GM23338 (cell line): ENCODE results near the gene EIF4A3.

Experiments used
- CREB1 ChIP-seq: fragments of 250-450 bp; sonication (Bioruptor Pico); IDR thresholded peaks from 2 replicates; pipeline ENCODE4 v1.5.0; 2020; ENCODE audit warnings: low read depth, mild to moderate bottlenecking, moderate library complexity
- CTCF ChIP-seq, 2 experiments: fragments of 200-600 bp in 1 of 2; sonication (generic) in 1 of 2; conservative IDR thresholded peaks; 2 replicates each; pipeline versions ENCODE4 v1.5.1 to v1.6.1; 2016 to 2017; ENCODE audit warnings: antibody characterized with exemption in 2 of 2, low read depth in 2 of 2, mild to moderate bottlenecking in 2 of 2, moderate library complexity in 1 of 2
- ETS1 ChIP-seq: IDR thresholded peaks from 2 replicates; pipeline ENCODE4 v1.6.1; 2016; ENCODE audit warnings: antibody characterized with exemption
- EZH2 ChIP-seq: fragments of 200-600 bp; sonication (generic); IDR thresholded peaks from one replicate; pipeline ENCODE4 v1.8.0; 2017; ENCODE audit warnings: antibody characterized with exemption, mild to moderate bottlenecking, low read depth; ENCODE audit not compliant: unreplicated experiment
- EZH2phosphoT487 ChIP-seq: fragments of 200-600 bp; sonication (generic); IDR thresholded peaks from one replicate; pipeline ENCODE4 v1.8.1; 2018; ENCODE audit warnings: antibody characterized with exemption; ENCODE audit not compliant: unreplicated experiment
- JUNB ChIP-seq: IDR thresholded peaks from one replicate; pipeline ENCODE4 v1.6.1; 2016; ENCODE audit warnings: antibody characterized with exemption; ENCODE audit not compliant: unreplicated experiment
- POLR2AphosphoS5 ChIP-seq: IDR thresholded peaks from 2 replicates; pipeline ENCODE4 v1.6.1; 2016; ENCODE audit warnings: antibody characterized with exemption, low read depth
- REST ChIP-seq: IDR thresholded peaks from one replicate; pipeline ENCODE4 v1.6.1; 2018; ENCODE audit warnings: antibody characterized with exemption; ENCODE audit not compliant: unreplicated experiment
- STAT1 ChIP-seq: IDR thresholded peaks from one replicate; pipeline ENCODE4 v1.6.1; 2016; ENCODE audit warnings: antibody characterized with exemption; ENCODE audit not compliant: unreplicated experiment
- ZNF331 ChIP-seq: fragments of 250-450 bp; sonication (Bioruptor Pico); IDR thresholded peaks from 2 replicates; pipeline ENCODE4 v1.5.0; 2020; ENCODE audit warnings: low read depth, mild to moderate bottlenecking, moderate library complexity
- ZNF462 ChIP-seq: fragments of 250-450 bp; sonication (Bioruptor Pico); IDR thresholded peaks from 2 replicates; pipeline ENCODE4 v1.5.0; 2020; ENCODE audit warnings: mild to moderate bottlenecking, moderate library complexity

- no peak for TF ChIP-seq EZH2
- TF ChIP-seq STAT1: no peak
- no peak for TF ChIP-seq CTCF (conservative IDR thresholded peaks at IDR 0.05; ENCODE audit: low read depth in 2 of 2)
- TF ChIP-seq EZH2phosphoT487: no peak
- no peak for TF ChIP-seq POLR2AphosphoS5
- no peak for TF ChIP-seq ZNF462 (CRISPR knock-in tag)
- TF ChIP-seq CREB1 (CRISPR knock-in tag): no peak
- no peak for TF ChIP-seq REST
- no peak for TF ChIP-seq ETS1
- no peak for TF ChIP-seq JUNB
- no peak for TF ChIP-seq ZNF331
Observed at GRCh38 chr17:80110927-80111701, 35.8 kb downstream of the EIF4A3 start.
